Erythroblast (primary cell): ENCODE results near the gene BARD1.

Experiments used
- GATA1 ChIP-seq: IDR thresholded peaks from 2 replicates; pipeline ENCODE4 v1.6.1; 2011; ENCODE audit warnings: low read depth, mild to moderate bottlenecking, control low read depth, low read length, moderate library complexity
- POLR2A ChIP-seq: IDR thresholded peaks from 2 replicates; pipeline ENCODE4 v1.6.1; 2011; ENCODE audit warnings: mild to moderate bottlenecking, low read length

DNA sequence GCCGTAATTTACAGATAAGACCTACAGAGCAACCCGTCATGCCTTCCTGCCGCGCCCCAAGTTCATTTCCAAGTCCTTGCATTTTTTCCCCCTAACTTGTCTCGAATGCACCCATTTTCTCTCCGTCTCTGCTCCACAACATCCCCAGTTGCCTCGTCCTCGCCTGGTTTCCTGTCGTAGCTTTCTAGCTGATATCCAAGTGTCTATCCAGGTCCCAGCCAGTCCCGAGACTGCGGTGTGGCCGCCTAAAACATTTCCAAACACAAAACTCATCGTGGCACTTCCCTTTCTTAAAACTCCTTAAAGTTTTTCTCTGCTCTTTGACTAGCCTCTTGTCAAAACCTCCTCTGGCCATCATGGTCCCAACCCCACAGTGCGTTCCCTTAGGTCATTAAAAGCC, 1.2 kb upstream of the BARD1 start:
- no peak for TF ChIP-seq POLR2A
- TF ChIP-seq GATA1: no peak
